Stimulated activated CD4-positive, alpha-beta T cell treated with anti-CD3 and anti-CD28 coated beads, Interleukin-15, amount 100 ng/mL, for 1 hour (primary cell): Measurements from ENCODE around the gene EXOSC2.

Experiments used
- DNase-seq, 2 donors: peaks; one replicate each; pipeline ENCODE4 v3.0.0-alpha.2; 2020; ENCODE audit warnings: low read depth in 1 of 2, low spot score in 1 of 2

The EXOSC2 gene, protein sequence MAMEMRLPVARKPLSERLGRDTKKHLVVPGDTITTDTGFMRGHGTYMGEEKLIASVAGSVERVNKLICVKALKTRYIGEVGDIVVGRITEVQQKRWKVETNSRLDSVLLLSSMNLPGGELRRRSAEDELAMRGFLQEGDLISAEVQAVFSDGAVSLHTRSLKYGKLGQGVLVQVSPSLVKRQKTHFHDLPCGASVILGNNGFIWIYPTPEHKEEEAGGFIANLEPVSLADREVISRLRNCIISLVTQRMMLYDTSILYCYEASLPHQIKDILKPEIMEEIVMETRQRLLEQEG

DNA sequence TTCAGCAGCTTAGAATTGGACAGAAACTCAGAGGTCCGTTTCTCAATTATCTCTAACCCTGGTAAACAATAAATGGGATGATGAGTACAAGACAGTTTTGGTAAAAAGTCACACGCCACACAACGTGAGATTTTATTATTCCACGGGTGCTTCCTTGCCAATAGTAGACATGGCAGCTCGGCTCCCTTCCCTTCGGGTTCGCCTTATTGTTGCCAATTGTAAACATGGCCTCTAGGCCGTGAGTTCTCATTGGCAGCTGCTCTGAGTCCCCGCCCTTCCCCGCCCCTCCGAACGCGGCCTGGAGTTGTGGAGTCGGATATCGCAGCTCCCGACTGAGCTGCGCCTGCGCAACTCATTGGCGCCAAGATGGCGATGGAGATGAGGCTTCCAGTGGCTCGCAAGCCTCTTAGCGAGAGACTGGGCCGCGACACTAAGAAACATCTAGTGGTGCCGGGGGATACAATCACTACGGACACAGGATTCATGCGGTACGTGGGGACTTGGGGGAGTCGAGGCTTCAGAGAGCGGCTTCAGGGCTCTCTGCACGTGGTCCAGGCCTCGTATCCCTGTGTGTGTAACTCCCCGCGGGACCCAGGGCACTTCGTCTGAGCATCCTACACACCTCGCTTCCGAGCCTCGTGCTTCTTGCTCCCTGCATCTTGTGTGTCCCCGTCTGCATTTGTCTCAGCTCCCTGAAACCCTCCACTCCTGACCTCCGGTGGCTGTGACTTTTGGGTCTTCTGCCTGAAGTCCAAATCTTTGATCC is at the start of gene EXOSC2:
Gene EXOSC2 (plus strand): TSS at position 355 of the 766 bp plus-strand sequence. CDS start 12 bp downstream, at position 367.
- peak; percentile 95 to 97 for DNase-seq

DNA sequence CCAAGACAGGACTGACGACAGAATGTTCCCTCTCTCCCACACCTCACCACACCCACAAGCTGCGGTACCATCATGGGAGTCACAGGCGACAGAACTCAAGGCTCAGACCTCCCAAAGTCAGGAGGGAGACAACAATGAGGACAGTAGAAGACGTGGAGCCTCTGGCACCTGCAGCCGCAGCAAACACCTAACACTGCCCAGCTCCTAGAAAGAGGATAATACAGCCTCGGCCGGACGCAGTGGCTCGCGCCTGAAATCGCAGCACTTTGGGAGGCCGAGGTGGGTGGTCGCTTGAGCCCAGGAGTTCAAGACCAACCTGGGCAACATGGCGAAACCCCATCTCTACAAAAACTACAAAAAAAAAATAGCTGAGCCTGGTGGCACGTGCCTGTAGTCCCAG is 42.4 kb upstream of the EXOSC2 start:
- DNase-seq = no peak

DNA sequence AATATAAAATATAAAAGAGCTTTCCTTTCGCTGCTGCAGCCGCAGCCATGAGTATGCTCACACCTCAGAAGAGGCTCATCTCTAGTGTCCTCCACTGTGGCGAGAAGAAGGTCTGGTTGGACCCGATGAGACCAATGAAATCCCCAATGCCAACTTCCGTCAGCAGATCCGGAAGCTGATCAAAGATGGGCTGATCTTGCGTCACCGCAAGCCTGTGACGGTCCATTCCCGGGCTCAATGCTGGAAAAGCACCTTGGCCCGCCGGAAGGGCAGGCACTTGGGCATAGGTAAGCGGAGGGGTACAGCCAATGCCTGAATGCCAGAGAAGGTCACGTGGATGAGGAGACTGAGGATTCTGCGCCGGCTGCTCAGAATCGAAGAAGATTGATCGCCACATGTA is 41.8 kb upstream of the EXOSC2 start:
- DNase-seq = no peak

DNA sequence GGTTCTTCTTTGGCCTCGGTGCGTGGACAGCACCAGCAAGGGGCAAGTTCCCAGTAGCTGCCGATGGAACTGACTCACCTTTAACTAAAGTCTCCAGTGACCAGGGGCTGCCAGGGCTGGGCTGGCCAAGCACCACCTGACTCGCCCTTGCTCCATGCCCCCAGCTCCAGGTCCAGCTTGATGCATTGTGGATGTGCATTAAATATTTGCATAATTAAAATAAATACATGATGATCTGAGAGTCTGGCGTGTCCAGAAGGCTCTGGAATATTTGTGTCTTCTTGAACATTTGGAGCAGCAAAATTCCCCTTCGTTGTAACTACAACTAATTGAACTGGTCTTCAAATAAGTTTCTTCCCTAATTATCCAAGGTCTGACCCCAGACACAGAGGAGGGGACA is 38.7 kb upstream of the EXOSC2 start:
- DNase-seq = no peak

DNA sequence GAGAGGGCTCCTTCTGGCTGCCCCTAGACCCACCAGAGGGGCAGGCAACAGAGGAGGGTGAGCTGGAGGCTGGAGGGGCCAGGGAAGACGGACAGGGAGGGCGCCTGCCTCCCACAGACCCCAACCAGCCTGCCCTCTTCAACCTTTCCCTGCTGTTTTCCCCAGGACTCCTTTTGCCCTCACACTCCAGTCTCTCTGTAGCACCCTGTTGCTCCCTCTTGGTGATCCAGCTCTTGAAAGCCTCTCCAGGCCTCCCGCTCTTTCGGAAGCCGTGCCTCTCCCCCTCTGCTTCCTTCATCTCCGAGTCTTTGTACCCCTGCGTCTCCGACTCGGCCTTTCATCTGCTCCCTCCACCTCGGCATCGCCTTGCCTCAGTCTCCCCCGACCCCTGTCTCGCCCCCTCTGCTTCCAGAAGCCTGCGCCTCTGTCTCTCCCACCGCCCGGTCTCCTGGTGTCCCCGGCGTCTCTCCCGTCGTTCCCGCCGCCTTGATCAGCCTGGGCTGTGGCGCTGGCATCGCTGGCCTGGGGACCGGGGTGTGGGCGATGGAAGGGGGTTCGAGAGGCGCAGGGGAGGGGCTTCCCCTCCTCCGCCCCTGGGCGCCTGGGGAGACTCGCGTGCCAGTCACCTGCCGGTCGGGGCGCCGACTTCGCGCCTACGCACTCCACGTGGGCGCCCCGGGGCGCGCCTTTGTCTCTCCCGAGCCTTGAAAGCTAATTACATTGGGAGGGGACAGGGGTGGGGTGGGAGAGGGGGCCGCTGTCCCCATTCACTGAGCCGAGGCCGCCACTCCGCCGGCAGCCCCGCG is 34.5 kb upstream of the EXOSC2 start:
- no peak for DNase-seq

DNA sequence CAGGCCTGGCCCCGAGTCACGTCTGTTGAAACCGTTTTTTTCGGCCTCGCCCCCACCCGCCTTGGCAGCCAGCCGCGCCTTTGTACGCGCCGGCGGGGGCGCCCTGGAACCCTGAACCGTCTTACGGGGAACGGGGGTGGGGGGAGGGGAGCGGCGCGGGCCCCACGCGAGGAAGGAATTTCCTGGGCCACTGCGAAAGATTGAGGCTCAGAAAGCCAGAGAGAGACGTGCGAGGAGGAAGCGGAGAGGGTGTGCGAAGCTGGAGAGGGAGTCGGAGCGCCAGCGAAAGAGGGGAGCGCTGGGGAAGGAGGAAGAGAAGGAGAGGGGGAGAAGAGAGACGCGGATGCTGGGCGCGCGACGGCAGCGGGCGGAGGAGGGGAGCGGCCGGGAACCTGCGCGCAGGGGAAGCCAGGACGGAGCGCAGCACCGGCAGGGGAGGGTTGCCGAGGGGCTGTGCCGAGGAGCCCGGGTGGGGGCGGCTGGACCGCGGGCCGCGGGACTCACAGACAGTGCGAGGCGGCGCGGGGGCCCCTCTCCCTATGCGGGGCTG is 33.8 kb upstream of the EXOSC2 start:
- no peak for DNase-seq

DNA sequence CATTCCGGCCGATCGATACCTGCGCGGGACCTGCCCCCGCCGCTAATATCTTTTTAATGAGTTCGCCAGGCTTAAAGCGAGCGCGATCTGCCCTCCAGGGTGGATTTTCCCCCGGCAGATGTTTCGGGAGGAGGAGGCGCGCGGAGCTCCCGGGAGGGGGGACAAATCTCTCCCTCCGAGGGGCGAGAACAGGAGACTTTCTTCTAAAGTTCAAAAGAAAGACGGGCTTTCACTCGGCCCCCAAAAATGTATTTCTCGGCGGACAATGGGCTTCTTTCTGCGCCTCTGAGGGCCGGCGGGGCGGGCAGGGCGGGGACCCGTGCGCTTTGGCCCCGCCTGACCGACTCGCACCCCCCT is 33.3 kb upstream of the EXOSC2 start:
- DNase-seq = no peak

DNA sequence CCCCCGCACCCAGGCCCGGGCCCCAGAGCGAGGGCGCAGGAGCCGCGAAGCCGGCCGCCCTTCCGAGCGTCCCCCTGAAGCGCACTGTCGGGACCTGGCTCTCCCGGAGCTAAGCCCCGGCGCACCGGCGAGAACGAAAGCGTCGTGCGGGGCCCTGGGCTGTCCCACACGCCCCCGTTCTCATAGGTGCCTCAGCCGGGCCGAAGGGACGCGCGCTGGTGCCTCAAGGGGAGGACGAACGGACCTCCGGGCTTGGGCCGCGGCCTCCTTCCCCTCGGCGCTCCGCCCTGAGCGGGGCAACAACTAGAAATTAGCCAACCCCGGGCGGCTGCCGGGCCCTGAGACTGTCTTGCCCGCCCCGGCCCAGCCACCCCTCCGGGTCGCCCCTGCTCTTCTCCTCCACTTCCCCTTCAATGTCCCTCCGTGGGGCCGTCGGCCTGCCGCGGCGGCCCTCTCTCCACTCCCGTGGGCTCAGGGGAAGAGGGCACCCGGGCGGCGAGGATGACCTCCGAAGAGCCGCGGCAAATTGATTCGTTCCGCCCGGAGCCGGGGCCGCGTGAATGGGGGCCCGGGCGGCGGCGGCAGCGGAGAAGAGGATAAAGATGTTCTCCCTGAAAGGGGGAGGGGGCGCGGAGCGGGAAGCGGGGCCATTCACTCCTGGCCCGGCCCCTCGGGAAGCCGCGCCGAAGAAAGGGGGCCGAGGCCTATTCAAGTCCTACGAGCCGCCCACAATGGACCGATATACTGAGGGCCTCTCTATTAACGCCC is 32.7 kb upstream of the EXOSC2 start:
- DNase-seq = no peak

DNA sequence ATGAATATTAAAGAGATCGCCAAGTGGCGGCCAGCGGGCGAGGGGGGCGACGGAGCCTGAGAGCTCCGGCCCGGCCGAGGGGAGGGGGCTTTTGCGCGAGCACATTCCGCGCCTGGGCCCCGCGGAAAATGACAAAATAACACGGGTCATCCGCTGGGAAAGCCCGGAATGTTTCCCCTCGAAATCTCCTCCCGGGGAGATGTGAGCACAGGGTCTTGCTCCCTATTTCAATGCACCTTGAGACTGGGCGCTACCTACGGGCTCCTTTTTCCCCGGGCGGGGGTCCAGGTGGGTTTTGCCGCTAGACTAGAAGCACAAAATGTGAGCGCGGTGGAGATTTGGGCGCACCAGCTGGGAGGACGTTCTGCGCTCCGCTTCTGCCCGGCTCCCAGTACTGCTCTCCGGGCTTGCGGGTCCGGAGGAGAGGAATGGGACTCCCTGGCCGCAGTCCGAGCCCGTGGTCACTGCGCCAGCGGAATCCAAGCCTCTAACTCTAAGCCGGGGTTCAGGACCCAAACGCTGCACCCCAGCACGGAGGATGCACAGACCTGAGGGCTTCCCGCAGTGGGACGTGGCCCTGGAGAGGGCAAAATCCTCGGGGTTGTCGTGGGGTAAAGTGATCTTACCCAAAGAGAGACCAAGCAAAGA is 32.0 kb upstream of the EXOSC2 start:
- DNase-seq = no peak

DNA sequence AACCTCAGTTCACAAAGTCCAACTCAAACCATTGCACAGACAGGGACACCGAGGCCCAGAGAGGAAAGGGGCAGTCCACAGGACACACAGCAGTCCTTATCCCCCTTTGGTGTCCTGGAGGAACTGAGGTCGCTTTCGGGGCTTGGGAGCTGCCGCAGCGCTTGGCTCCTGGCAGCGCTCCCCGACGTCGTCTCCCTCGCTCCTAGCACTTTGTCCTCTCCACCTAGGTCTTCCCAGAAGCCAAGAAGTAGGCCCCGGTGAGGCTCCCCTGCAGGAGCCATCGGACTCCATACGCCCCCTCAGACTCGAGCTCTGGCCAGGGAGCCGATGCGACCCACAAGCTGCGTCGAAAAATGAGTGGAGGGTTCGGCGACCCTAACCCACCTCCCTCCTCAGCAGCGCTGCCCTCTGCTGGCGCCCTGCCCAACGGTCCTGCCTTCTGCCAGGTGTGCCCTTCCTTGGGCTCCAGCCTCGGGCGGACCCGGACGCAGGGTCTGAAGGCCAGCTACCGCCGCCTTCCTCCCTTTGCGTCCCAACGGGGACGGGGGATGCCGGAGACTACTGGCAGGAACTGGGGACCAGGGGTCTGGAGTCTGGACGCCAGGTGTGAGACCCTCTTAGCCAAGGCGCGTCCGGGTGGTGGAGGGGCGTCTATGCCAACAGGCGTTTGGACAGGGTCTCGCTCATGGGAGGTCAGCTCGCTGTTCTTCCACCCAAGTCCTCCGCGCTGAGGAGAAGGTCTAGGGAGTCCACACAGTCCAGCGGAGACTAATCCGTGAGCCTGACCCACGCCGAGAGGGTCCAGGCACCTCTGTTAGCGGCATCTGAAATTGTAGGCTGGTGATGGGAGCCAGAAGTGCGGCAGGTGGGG is 31.2 kb upstream of the EXOSC2 start:
- DNase-seq = no peak

DNA sequence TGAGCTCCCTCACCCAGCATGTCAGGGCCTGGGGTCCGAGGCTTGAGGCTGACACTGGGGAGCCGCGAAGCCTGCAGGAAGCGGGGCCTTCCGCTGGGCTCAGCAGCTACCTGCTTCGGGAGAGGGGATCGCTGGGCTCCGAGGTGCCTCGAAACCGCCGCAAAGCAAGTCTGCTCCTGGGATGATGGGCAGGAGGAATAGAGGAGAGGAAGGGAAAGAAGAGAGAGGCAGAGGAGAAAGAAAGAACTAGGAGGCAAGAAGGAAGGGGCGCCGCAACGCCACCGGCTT is 30.7 kb upstream of the EXOSC2 start:
- DNase-seq = no peak

DNA sequence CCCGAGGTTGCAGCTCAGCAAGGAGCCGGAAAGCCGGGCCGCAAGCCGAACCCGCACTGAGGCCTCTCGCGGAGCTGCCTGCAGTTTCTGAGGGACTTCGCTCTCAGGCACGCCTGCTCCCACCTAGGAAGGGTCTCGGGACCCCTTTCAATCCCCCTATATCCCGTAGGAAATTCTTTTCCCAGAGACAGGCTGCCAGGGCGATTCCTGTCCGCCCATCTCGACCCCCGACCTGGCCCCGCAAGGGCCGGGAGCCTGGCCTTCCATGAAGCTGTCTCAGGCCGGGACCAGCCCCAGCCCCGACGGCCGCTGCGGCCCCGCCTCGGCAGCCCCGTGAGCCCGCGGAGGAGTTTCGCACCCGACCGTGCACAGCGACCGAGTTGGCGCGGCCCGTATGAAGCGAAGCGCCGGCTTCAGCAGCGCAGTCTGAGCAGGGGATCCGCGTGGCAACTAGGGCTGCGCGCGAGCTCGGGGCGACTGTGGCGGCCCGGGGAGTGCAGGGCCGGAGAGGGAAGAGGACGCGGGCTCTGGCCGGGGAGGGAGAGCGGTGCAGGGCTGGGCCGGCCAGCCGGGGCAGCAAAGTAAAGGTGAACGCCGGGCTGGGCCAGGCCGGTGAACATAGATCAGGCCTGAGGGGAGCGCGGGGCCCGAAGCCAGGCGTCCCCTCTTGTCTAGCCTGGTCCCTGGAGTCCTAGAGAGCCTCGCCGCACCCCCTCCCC is 30.2 kb upstream of the EXOSC2 start:
- DNase-seq = peak in 1 of 2 donors; percentile 13

DNA sequence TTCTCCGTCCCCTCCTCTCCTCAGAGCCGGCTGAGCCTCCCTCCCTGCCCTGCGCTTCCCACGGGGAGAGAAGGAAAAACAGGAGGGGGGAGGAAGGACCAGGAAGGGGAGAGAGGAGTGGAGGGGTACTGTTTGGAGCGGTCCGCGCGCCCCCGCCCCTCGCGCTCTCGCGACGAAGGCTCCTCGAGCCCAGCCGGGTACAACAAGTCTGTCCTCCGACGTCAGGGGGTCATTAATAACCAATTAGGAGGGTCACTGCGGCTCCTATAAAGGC is 29.7 kb upstream of the EXOSC2 start:
- no peak for DNase-seq

DNA sequence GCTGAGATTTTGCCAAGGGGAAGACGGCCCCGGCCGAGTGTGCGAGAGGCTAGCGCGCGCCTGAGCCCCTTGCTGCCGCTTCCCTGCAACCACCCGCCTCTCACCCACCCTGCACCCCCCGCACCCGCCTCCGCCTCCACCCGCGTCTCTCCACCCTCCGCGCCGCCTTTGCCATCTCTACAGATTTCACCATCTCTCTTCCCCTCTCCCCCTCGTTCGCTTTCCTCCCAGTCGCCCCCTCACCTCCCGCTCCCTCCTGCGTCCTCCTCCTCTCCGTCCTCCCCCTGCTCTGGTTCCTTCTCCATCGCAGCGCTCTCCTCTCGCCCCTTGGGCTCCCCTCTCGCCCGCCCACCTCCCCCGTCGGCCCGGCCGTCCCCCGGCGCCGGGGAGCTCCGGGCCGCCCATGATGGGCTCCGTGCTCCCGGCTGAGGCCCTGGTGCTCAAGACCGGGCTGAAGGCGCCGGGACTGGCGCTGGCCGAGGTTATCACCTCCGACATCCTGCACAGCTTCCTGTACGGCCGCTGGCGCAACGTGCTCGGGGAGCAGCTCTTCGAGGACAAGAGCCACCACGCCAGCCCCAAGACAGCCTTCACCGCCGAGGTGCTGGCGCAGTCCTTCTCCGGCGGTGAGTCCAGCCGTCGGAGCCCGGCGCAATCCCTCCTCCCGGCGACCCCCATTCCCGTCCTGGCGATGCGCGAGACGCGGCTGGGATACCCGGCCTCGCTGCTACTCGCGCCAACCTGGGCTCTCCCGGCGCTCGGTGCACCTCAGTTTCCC is 29.1 kb upstream of the EXOSC2 start, which contains the start of gene PRDM12:
Gene PRDM12 (plus strand): TSS at position 344 of the 778 bp plus-strand sequence. CDS start 60 bp downstream, at position 404.
- no peak for DNase-seq

DNA sequence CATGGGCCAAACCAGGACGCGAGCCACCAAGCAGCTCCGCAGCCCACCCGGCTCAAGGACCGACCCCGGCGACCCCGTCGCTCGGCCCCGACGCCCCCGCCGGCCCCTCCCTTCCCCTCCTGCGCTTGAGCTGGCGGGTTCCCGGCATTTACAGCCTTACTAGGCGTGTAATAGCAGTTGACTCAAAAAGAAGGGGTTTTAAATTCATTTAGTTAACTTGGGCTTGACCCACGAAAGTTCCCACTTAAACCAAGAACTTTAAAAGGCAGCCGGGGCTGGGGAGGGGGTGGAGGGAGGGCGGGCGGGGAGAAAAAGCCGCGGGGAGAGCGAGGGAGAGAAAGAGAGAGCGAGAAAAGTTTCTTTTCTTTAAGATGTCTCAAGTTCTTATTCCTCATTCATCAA is 28.6 kb upstream of the EXOSC2 start:
- DNase-seq = no peak

DNA sequence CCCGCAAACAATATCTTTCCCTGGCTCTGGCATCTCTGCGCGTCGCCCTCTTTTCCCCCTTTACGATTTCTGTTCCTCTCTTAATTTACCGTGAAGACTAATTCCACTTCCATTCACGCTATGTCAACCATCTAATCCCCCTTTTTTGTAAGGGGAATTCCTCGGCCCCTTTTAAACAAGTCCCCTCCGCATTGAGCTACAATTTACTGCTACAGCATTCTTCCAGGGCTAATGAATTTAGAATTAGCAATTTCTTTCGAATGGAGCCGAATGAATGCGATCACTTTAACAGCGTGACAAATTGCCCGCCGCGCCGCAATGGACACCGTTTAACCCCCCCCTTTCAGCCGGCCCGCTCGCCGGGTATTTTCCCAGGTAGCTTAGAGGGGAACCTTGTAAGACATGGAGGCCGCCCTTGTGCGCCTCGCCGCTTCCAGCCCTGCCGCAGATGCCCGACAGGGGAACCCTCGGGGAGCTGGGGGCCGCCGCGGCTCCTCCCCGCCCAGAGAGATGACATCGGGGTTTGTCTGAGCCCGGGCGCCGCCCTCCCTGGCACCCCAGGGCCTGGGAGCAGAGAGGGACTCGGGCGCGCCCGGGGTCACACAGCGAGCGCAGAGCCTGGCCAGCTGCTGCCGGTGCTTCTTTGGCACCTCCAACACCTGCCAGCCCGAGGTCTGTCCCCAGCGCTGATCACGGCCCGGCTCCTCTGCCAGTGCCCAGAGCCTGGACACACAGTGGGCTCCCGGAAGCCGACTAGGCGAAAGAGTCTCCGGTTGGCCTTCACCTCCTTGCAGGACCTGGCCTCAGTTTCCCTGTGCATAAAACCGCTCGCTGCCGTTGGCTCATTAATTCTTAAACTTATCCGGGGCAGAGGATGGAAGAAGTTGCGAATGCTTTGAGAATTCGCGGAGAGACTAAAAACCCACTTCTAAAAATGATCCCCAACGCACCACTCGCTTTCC is 27.9 kb upstream of the EXOSC2 start:
- no peak for DNase-seq

DNA sequence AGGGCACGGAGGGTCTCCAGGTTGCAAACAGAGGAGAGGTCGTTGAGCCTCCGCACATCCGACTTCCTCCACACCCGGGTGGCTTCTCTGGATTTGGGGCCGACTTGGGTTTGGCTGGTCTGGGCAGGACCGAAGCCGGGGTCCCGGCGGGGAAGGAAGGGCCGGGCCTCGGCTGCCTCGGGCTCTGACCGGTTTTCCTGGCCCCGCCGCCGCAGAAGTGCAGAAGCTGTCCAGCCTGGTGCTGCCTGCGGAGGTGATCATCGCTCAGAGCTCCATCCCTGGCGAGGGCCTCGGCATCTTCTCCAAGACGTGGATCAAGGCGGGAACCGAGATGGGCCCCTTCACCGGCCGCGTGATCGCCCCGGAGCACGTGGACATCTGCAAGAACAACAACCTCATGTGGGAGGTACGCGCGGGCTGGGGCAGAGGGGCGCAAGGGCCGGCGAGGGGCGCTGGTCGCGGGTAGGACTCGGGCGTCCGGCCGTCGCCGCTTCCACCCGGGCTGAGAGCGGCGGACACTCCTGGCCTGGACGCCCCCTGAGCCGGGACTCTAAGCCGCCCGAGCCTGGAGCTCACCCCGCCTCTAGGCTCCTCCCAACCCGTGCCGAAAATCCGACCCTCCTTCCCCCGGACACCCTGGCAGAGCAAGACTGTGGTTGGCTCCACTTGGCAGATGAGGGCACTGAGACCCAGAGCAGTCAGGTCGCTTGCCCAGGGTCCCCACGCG is 27.0 kb upstream of the EXOSC2 start:
- DNase-seq = no peak
